Endothelial cell of umbilical vein (primary cell): Measurements from ENCODE around the gene TMEM269. TPM values are rescaled to one million over a fixed set of nuclear protein-coding genes. Genes with fewer than 3 reads are reported as not detected.

Experiments
- BruUV-seq: library from RNA; stranded (reverse); fragments of 400-500 nt; replicated peaks from 2 replicates; lab custom pipeline; 2021; lab: Mats Ljungman, UMichigan
- CTCF ChIA-PET: fragments of 300-600, 350-600 bp; sonication (Branson Sonifier 250); formaldehyde crosslinking; loops from one replicate; lab custom pipeline; 2021; ENCODE audit warnings: antibody characterized with exemption, inconsistent platforms; lab: Charles Lee
- POLR2A ChIA-PET: fragments of 300-600, 350-600 bp; sonication (Branson Sonifier 250); formaldehyde crosslinking; loops from one replicate; lab custom pipeline; 2021; ENCODE audit warnings: antibody characterized with exemption, inconsistent platforms; lab: Charles Lee
- DNase-seq: peaks from one replicate; pipeline ENCODE4 v3.0.0-alpha.2; 2011; ENCODE audit warnings: low read depth, low spot score
- FAIRE-seq: peaks from 2 replicates; lab custom pipeline; 2011; peaks lifted over from hg19 to GRCh38; lab: Jason Lieb, UNC
- H2AFZ ChIP-seq: 2 replicates; pipeline ENCODE4 v1.6.0; 2012; ENCODE audit warnings: low read depth, low read length, control low read depth, inconsistent platforms
- H3K27ac ChIP-seq: 2 replicates; pipeline ENCODE4 v1.5.1; 2011; ENCODE audit warnings: low read depth, mild to moderate bottlenecking, control low read depth, low read length, moderate library complexity; ENCODE audit not compliant: insufficient read depth
- H3K27me3 ChIP-seq, 2 experiments: 2 replicates each; pipeline versions ENCODE4 v1.6.0 to v1.6.1; 2011; ENCODE audit warnings: low read length in 2 of 2, mixed read lengths in 1 of 2; ENCODE audit not compliant: control insufficient read depth in 2 of 2, insufficient read depth in 2 of 2
- H3K36me3 ChIP-seq, 2 experiments: 2 replicates in 1 of 2; 3 replicates in 1 of 2; pipeline ENCODE4 v1.5.1; 2011; ENCODE audit warnings: low read length in 2 of 2, mild to moderate bottlenecking in 1 of 2, moderate library complexity in 1 of 2; ENCODE audit not compliant: control insufficient read depth in 2 of 2, insufficient read depth in 2 of 2; ENCODE audit errors: extremely low read depth in 1 of 2
- H3K4me1 ChIP-seq: 3 replicates; pipeline ENCODE4 v1.5.1; 2011; ENCODE audit warnings: mild to moderate bottlenecking, low read length; ENCODE audit not compliant: control insufficient read depth, insufficient read depth; ENCODE audit errors: extremely low read depth
- H3K4me2 ChIP-seq: 2 replicates; pipeline ENCODE4 v1.6.1; 2011; ENCODE audit warnings: low read length, control low read depth, mixed read lengths; ENCODE audit not compliant: insufficient read depth
- H3K4me3 ChIP-seq, 3 experiments: fragments of 200-600 bp in 1 of 3; sonication (generic), shearing (Covaris generic) in 1 of 3; replicated peaks in 1 of 3; 2 replicates each; pipeline ENCODE4 v1.5.1; 2011 to 2016; ENCODE audit warnings: control low read depth in 3 of 3, low read length in 3 of 3, mild to moderate bottlenecking in 2 of 3, inconsistent platforms in 1 of 3, low read depth in 1 of 3, moderate library complexity in 1 of 3; ENCODE audit not compliant: insufficient read depth in 1 of 3
- H3K79me2 ChIP-seq: 2 replicates; pipeline ENCODE4 v1.6.0; 2012; ENCODE audit warnings: low read length, inconsistent platforms; ENCODE audit not compliant: control insufficient read depth, insufficient read depth
- H3K9ac ChIP-seq: replicated peaks from 2 replicates; pipeline ENCODE3; 2011; ENCODE audit warnings: low read length, control low read depth; ENCODE audit not compliant: insufficient read depth; ENCODE audit errors: extremely low read depth
- H3K9me1 ChIP-seq: replicated peaks from 3 replicates; pipeline ENCODE4 v1.6.0; 2011; ENCODE audit warnings: mild to moderate bottlenecking, low read length; ENCODE audit not compliant: control insufficient read depth, insufficient read depth; ENCODE audit errors: extremely low read depth
- H3K9me3 ChIP-seq: replicated peaks from 2 replicates; pipeline ENCODE4 v1.5.1; 2012; ENCODE audit warnings: low read length, inconsistent platforms; ENCODE audit not compliant: control insufficient read depth, insufficient read depth
- H4K20me1 ChIP-seq: replicated peaks from 2 replicates; pipeline ENCODE3; 2011; ENCODE audit warnings: mild to moderate bottlenecking, low read length; ENCODE audit not compliant: control insufficient read depth, insufficient read depth; ENCODE audit errors: extremely low read depth
- EZH2 ChIP-seq: IDR thresholded peaks from 2 replicates; pipeline ENCODE4 v1.6.1; 2012; ENCODE audit warnings: borderline replicate concordance, low read depth, mild to moderate bottlenecking, moderate library complexity, low read length, inconsistent platforms; ENCODE audit not compliant: severe bottlenecking
- FOS ChIP-seq: IDR thresholded peaks from 2 replicates; pipeline ENCODE4 v1.6.1; 2011; ENCODE audit warnings: mild to moderate bottlenecking, low read length, moderate library complexity, borderline replicate concordance; ENCODE audit not compliant: insufficient read depth
- GATA2 ChIP-seq: IDR thresholded peaks from 2 replicates; pipeline ENCODE4 v1.7.0; 2011; ENCODE audit warnings: low read depth, mild to moderate bottlenecking, moderate library complexity, mixed read lengths, low read length; ENCODE audit not compliant: insufficient read length, insufficient read depth
- JUN ChIP-seq: IDR thresholded peaks from 2 replicates; pipeline ENCODE4 v1.6.1; 2011; ENCODE audit warnings: borderline replicate concordance, low read depth; ENCODE audit not compliant: insufficient read length, insufficient read depth
- MYC ChIP-seq: IDR thresholded peaks from one replicate; pipeline ENCODE4 v1.6.1; 2011; ENCODE audit warnings: mild to moderate bottlenecking, low read depth, low read length
- POLR2A ChIP-seq: IDR thresholded peaks from 2 replicates; pipeline ENCODE4 v1.6.1; 2012; ENCODE audit warnings: low read depth, mild to moderate bottlenecking, control low read depth, low read length
- POLR2AphosphoS5 ChIP-seq: IDR thresholded peaks from 2 replicates; pipeline ENCODE4 v1.6.1; 2012; ENCODE audit warnings: low read depth, mild to moderate bottlenecking, control low read depth, low read length, moderate library complexity; ENCODE audit not compliant: insufficient read depth
- dilution Hi-C: fragments of 300-500 bp; cut with MboI; formaldehyde crosslinking; loops from one replicate; pipeline ENCODE4 v1.15.0; 2019; ENCODE audit warnings: low sequenced_read_pairs; ENCODE audit not compliant: extremely low pct_ligation_motif_present
- intact Hi-C: fragments of 100-400 bp; cut with micrococcal nuclease; formaldehyde crosslinking; loops from one replicate; pipeline ENCODE4 v1.10.0; 2022
- polyA plus RNA-seq, 4 experiments: library from polyadenylated mRNA; depleted of rRNA in 3 of 4; stranded (reverse) in 3 of 4; unstranded in 1 of 4; fragments of >200 nt; gene quantifications; 2 replicates each; pipeline versions ENCODE4 v1.2.1 to v1.2.3, GENCODE V29; 2011 to 2012; ENCODE audit warnings: missing spikeins in 1 of 4
- total RNA-seq: library from RNA; stranded (reverse); gene quantifications from 2 replicates; pipeline ENCODE4 v1.2.3, GENCODE V29; 2021
- TF ChIP-seq, protein P1 (sequence below): IDR thresholded peaks from 2 replicates; pipeline ENCODE4 v1.6.1; 2011; ENCODE audit not compliant: insufficient read depth, insufficient read length
- TF ChIP-seq, protein P2 (sequence below), 2 donors: IDR thresholded peaks; 1 replicate in 1 of 2; 2 replicates in 1 of 2; pipeline ENCODE4 v1.5.1; 2011; ENCODE audit warnings: low read length in 2 of 2, mild to moderate bottlenecking in 2 of 2, moderate library complexity in 2 of 2, control low read depth in 1 of 2, inconsistent platforms in 1 of 2, low read depth in 1 of 2; ENCODE audit not compliant: insufficient read depth in 1 of 2; ENCODE audit errors: extremely low read depth in 1 of 2

Gene TMEM269
- total and polyA plus RNA-seq, 2 donors (not counting 3 experiments of a cell fraction or from before 2014, with no cell fraction given): 0.03 TPM; not detected in 1

DNA sequence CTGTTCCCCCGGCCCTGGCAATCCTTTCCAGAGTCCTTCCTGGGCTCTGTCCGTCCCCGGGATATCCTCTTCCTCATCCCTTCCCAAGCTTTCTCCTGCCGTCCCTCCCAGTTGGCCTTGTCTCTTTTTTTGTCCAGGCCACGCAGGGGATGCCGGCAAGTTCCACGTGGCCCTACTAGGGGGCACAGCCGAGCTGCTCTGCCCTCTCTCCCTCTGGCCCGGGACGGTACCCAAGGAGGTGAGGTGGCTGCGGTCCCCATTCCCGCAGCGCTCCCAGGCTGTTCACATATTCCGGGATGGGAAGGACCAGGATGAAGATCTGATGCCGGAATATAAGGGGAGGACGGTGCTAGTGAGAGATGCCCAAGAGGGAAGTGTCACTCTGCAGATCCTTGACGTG lies 45.8 kb downstream of the TMEM269 start:
- Histone ChIP-seq H3K36me3 (no peaks in the 10 kb centered on the region), H3K4me1 (no peaks in the 10 kb centered on the region), H3K27me3 (no peaks in the 10 kb centered on the region), H3K4me3 (no peak overlapping the region), H3K9me1 (no peaks in the 10 kb centered on the region), H3K27ac (no peak overlapping the region), H3K9me3 (no peaks in the 10 kb centered on the region), H3K79me2 (no peaks in the 10 kb centered on the region), H2AFZ (no peak overlapping the region), H3K9ac (no peak overlapping the region), H4K20me1 (no peaks in the 10 kb centered on the region), H3K4me2 (no peak overlapping the region)
- no peak for FAIRE-seq
- BruUV-seq: no TSS peak
- dilution Hi-C loops: no loop called here
- DNase-seq: no peak
- TF ChIP-seq, protein P1, sequence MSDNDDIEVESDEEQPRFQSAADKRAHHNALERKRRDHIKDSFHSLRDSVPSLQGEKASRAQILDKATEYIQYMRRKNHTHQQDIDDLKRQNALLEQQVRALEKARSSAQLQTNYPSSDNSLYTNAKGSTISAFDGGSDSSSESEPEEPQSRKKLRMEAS: no peak
- no peak for TF ChIP-seq FOS
- TF ChIP-seq GATA2: no peak
- TF ChIP-seq EZH2: no peak
- no peak for TF ChIP-seq POLR2AphosphoS5
- TF ChIP-seq, protein P2, sequence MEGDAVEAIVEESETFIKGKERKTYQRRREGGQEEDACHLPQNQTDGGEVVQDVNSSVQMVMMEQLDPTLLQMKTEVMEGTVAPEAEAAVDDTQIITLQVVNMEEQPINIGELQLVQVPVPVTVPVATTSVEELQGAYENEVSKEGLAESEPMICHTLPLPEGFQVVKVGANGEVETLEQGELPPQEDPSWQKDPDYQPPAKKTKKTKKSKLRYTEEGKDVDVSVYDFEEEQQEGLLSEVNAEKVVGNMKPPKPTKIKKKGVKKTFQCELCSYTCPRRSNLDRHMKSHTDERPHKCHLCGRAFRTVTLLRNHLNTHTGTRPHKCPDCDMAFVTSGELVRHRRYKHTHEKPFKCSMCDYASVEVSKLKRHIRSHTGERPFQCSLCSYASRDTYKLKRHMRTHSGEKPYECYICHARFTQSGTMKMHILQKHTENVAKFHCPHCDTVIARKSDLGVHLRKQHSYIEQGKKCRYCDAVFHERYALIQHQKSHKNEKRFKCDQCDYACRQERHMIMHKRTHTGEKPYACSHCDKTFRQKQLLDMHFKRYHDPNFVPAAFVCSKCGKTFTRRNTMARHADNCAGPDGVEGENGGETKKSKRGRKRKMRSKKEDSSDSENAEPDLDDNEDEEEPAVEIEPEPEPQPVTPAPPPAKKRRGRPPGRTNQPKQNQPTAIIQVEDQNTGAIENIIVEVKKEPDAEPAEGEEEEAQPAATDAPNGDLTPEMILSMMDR (IDR thresholded peaks at IDR 0.05; ENCODE audit: extremely low read depth in 1 of 2, insufficient read depth in 1 of 2, low read depth in 1 of 2, low read length in 2 of 2): no peak
- no peak for TF ChIP-seq POLR2A
- TF ChIP-seq MYC: no peak
- TF ChIP-seq JUN: no peak
- ChIA-PET POLR2A (interaction anchor here (0.6 to 1.2 kb wide), 2 partner anchors 13 kb away, joined by 4 read pairs; partner anchors contain the start of genes ERMAP and SVBP), CTCF (interaction anchor here (1.0 to 1.2 kb wide), 2 partner anchors 64 to 83 kb away, joined by 3 to 5 read pairs; no protein-coding TSS in a partner anchor)
- intact Hi-C loops: no loop called here
